ENCODE data around the gene CD2BP2.

Gene CD2BP2

DNA sequence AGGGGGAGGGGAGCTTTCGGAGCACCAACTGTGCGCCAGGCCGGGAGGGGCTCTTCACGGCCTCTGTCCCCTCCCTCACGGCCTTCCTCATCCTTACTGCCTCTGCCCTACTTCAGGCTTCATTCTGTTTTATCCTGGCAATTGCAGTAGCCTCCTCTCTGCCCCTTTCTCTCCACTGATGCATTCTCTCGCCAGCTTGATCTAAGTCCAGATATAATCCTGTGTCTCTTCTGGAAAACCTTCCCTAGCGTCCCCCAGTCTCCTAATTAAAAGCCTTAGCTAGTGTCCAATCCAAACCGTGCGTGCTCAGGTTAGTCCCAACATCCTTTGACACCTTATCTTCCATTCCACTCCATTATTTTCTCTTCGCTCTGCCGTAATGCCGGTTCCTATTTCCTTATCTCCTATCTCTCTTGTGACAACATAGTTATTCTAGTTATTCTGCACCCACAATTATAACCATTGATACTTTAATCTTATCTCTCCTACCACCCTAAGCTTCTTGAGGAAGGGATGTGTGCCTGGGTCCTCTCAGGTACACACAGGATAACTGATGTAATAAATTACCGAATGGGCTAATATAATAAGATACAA is 41.0 kb upstream of the CD2BP2 start:
- peak overlapping the region; percentile 97 for H3K27ac ChIP-seq
- TF ChIP-seq ZFX (IDR thresholded peaks at IDR 0.05; ENCODE audit: borderline replicate concordance) (no peak), CTCF (IDR thresholded peaks at IDR 0.05) (no peak)

DNA sequence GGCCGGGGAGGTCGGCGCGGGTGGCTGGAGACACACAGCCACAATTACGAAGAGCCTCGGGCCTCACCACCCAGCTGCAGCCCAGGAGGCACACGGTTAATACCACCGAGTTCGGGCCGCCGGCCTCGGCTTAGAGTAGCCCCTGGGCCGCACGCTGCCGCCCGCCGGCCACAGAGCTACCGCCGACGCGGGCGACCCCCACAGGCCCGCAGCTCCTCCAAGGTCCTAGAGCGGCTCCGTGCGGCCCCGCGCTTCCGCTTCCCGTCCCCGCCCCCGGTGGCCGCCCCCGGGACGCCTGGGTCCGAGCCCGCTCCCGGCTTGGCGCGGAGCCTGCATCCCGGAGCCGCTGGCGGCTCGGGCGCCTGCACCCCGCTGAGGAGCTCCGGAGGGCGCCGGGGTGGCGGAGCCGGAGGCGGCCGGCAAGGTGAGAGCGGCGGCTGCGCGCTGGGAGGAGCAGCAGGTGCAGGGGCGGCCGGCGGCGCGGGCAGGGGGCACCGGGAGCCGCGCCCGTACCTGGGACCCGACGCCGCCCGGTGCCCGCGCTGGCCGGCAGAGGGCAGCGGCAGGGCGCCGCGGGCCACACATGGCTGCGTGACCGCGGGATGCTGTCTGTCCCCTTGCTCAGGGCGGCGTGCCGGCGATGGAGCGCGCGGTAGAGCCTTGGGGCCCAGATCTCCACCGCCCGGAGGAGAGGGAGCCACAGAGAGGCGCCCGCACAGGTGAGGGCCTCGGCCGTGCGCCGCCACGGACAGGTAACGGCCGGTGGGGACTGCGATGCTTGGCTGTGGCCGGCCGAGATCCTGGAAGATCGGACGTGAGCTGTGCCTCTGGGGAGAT is 40.3 kb upstream of the CD2BP2 start, which contains the start of gene ZNF48:
Gene ZNF48, plus strand, starts transcription at position 266 of the 837 bp plus-strand sequence. Its CDS starts 375 bp downstream, at position 641.
- H3K27ac ChIP-seq, result peak within 1 kb of the TSS; percentile 97
- TF ChIP-seq CTCF (IDR thresholded peaks at IDR 0.05) (peak; percentile 88), ZFX (IDR thresholded peaks at IDR 0.05; ENCODE audit: borderline replicate concordance) (no peak)

GRCh38 chr16:30394592-30395154 is 39.6 kb upstream of the CD2BP2 start:
- no peak for TF ChIP-seq ZFX (IDR thresholded peaks at IDR 0.05; ENCODE audit: borderline replicate concordance)
- peak overlapping the region; percentile 97 for H3K27ac ChIP-seq

GRCh38 chr16:30383521-30383920 is 28.4 kb upstream of the CD2BP2 start:
- H3K27ac ChIP-seq, result peak overlapping the region; percentile 27; the same call in 1 of the 2 replicates
- TF ChIP-seq ZFX (IDR thresholded peaks at IDR 0.05; ENCODE audit: borderline replicate concordance), result no peak
- TF ChIP-seq CTCF (IDR thresholded peaks at IDR 0.05), result no peak

DNA sequence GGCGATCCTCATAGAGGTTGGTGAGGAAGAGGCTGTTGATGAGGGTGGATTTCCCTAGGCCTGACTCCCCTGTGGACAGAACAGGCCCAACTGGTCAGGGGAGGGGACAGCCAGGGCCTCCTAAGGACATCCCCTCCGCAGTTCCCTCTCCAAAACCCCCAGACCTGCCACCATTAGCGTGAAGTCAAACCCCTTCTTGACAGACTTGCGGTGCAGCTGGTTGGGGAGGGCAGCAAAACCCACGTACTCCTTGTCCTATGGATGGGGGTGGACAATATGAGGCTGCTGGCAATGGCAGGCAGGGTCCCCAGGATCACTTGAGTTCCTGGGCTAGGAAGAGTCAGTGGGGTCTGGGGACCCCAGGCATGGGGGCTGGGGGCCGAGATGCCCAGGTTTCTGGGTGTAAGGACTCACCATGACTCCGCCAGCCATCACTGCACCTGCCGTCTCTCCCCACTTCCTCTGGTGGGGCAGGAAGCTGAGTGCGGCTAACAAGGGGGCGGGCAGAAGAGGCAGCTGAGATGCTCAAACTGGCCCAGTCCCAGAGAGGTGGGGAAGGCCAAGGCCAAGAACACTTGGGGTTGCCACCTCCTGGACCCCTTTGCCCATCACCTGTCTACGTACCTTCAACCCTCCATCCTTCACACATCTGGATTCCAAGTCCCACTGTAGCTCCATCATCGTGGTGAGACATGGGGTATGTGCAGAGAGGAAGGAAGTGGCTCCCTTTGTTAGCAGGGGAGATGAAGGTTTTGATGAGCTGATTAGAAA is 27.2 kb upstream of the CD2BP2 start, which contains the start of gene SEPTIN1:
Gene SEPTIN1, minus strand, starts transcription at position 451 of the 771 bp plus-strand sequence. Its CDS starts 19 bp downstream, at position 432.
- H3K27ac ChIP-seq, result peak within 1 kb of the TSS; percentile 97
- TF ChIP-seq ZFX (IDR thresholded peaks at IDR 0.05; ENCODE audit: borderline replicate concordance), result no peak
- TF ChIP-seq CTCF (IDR thresholded peaks at IDR 0.05), result no peak

- TF ChIP-seq CTCF (IDR thresholded peaks at IDR 0.05) (no peak), ZFX (IDR thresholded peaks at IDR 0.05; ENCODE audit: borderline replicate concordance) (no peak)
- H3K27ac ChIP-seq, result peak overlapping the region; percentile 97
Measured at GRCh38 chr16:30381291-30382041, 26.4 kb upstream of the CD2BP2 start.

Measured in 22Rv1 (cell line).